Panc1 (cell line): ENCODE measurements around the gene PHF2. TPM values are rescaled to one million over a fixed set of nuclear protein-coding genes. Genes with fewer than 3 reads are reported as not detected.

Experiments used
- ATAC-seq: fragments of 200-7000 bp; cut with Tn5 transposase; 2 replicates; pipeline ENCODE4 v1.9.1; 2020; ENCODE audit warnings: mild to moderate bottlenecking, moderate library complexity
- BruUV-seq: library from RNA; stranded (reverse); fragments of 400-500 nt; replicated peaks from 2 replicates; lab custom pipeline; 2021; lab: Mats Ljungman, UMichigan
- CTCF ChIA-PET: fragments of 300-600 bp; sonication (Branson Sonifier 250); formaldehyde crosslinking; loops from one replicate; lab custom pipeline; 2022; ENCODE audit warnings: antibody characterized with exemption; lab: Charles Lee
- POLR2A ChIA-PET: fragments of 300-600 bp; sonication (Branson Sonifier 250); formaldehyde crosslinking; loops from one replicate; lab custom pipeline; 2022; ENCODE audit warnings: antibody characterized with exemption; lab: Charles Lee
- DNase-seq: peaks from one replicate; pipeline ENCODE4 v3.0.0-alpha.2; 2010; ENCODE audit warnings: low read depth, low spot score
- H3K27ac ChIP-seq: 2 replicates; pipeline ENCODE4 v1.5.1; 2011; ENCODE audit warnings: mild to moderate bottlenecking, low read length, inconsistent platforms
- H3K27me3 ChIP-seq: fragments of 200-500 bp; sonication (Bioruptor generic); 2 replicates; pipeline ENCODE4 v1.6.0; 2014; ENCODE audit warnings: low read length, inconsistent platforms; ENCODE audit not compliant: control insufficient read depth, insufficient read depth
- H3K36me3 ChIP-seq: fragments of 200-500 bp; sonication (Bioruptor generic); 2 replicates; pipeline ENCODE4 v1.5.1; 2014; ENCODE audit warnings: inconsistent platforms, mild to moderate bottlenecking, low read length, moderate library complexity; ENCODE audit not compliant: control insufficient read depth, insufficient read depth
- H3K4me1 ChIP-seq: 2 replicates; pipeline ENCODE4 v1.5.1; 2011; ENCODE audit warnings: inconsistent platforms, mild to moderate bottlenecking, low read length, moderate library complexity; ENCODE audit not compliant: control insufficient read depth, insufficient read depth
- H3K4me3 ChIP-seq, 2 experiments: 2 replicates each; pipeline ENCODE4 v1.5.1; 2011 to 2012; ENCODE audit warnings: low read depth in 2 of 2, low read length in 2 of 2, mild to moderate bottlenecking in 2 of 2, inconsistent platforms in 1 of 2, moderate library complexity in 1 of 2
- H3K9me3 ChIP-seq: fragments of 200-500 bp; sonication (Bioruptor generic); 2 replicates; pipeline ENCODE4 v1.5.1; 2014; ENCODE audit warnings: low read depth, mild to moderate bottlenecking, inconsistent platforms, low read length, moderate library complexity; ENCODE audit not compliant: control insufficient read depth, insufficient read depth
- CTCF ChIP-seq: fragments of 450-650 bp; IDR thresholded peaks from 2 replicates; pipeline ENCODE4 v1.5.1; 2017; ENCODE audit warnings: mild to moderate bottlenecking
- POLR2AphosphoS5 ChIP-seq: IDR thresholded peaks from 2 replicates; pipeline ENCODE4 v1.6.1; 2012; ENCODE audit warnings: mild to moderate bottlenecking, low read depth, low read length, moderate library complexity
- REST ChIP-seq, 2 experiments: IDR thresholded peaks; 2 replicates each; pipeline ENCODE4 v1.6.1; 2011 to 2012; ENCODE audit warnings: low read depth in 2 of 2, control low read depth in 1 of 2, low read length in 1 of 2, mild to moderate bottlenecking in 1 of 2, moderate library complexity in 1 of 2; ENCODE audit not compliant: insufficient read depth in 1 of 2
- SIN3A ChIP-seq: IDR thresholded peaks from 2 replicates; pipeline ENCODE4 v1.6.1; 2012; ENCODE audit warnings: low read depth, mild to moderate bottlenecking, low read length, moderate library complexity, borderline replicate concordance; ENCODE audit not compliant: insufficient read depth
- TCF7L2 ChIP-seq: IDR thresholded peaks from 2 replicates; pipeline ENCODE4 v1.6.1; 2011; ENCODE audit warnings: mild to moderate bottlenecking, low read depth, low read length, inconsistent platforms
- in situ Hi-C: cut with HindIII; loops from 2 replicates; pipeline ENCODE4 v1.10.0; 2016; ENCODE audit warnings: low sequenced_read_pairs, low pct_unique_long_range_greater_than_20kb
- intact Hi-C: fragments of 100-400 bp; cut with micrococcal nuclease; formaldehyde crosslinking; loops from one replicate; pipeline ENCODE4 v1.10.0; 2022; ENCODE audit not compliant: unreplicated experiment
- total RNA-seq: library from RNA; stranded (reverse); gene quantifications from one replicate; pipeline ENCODE4 v1.2.1, GENCODE V29; 2021; ENCODE audit not compliant: unreplicated experiment

PHF2 gene
- total RNA-seq, 1 experiment from 2014 or later, result 16.6 TPM

GRCh38 chr9:93558503-93558902 is 17.9 kb upstream of the PHF2 start:
- no peaks in the 10 kb centered on the region for H3K9me3 ChIP-seq
- no peak overlapping the region for H3K4me3 ChIP-seq
- DNase-seq (no peak), ATAC-seq (no peak)
- no TSS peak for BruUV-seq
- ChIA-PET POLR2A (no interaction called here), CTCF (no interaction called here)
- intact Hi-C loops, result no loop called here
- no peak overlapping the region for H3K27ac ChIP-seq
- in situ Hi-C loops, result no loop called here
- H3K27me3 ChIP-seq, result no peaks in the 10 kb centered on the region
- no peaks in the 10 kb centered on the region for H3K4me1 ChIP-seq
- no peak for TF ChIP-seq CTCF
- TF ChIP-seq POLR2AphosphoS5, result no peak
- peaks cover 13% of the 10 kb centered on the region for H3K36me3 ChIP-seq

GRCh38 chr9:93560991-93561390 is 15.4 kb upstream of the PHF2 start:
- in situ Hi-C loops, result no loop called here
- Histone ChIP-seq H3K27ac (no peak overlapping the region), H3K27me3 (no peaks in the 10 kb centered on the region), H3K4me3 (no peak overlapping the region), H3K4me1 (no peaks in the 10 kb centered on the region), H3K9me3 (no peaks in the 10 kb centered on the region), H3K36me3 (peaks cover 7% of the 10 kb centered on the region)
- intact Hi-C loops, result loop anchor here (10.0 kb wide), 1 partner anchor 396 kb away; no protein-coding TSS in a partner anchor
- ATAC-seq (no peak), DNase-seq (no peak)
- TF ChIP-seq TCF7L2 (no peak), REST (IDR thresholded peaks at IDR 0.05; ENCODE audit: insufficient read depth in 1 of 2, low read depth in 2 of 2, low read length in 1 of 2) (no peak), SIN3A (no peak), POLR2AphosphoS5 (no peak), CTCF (no peak)
- ChIA-PET POLR2A (no interaction called here), CTCF (no interaction called here)
- no TSS peak for BruUV-seq
